HG03520 (cell line): ENCODE results near the gene KMT2A.
"Not testable (repeated sequence)": the region's sequence is repeated elsewhere in the genome, so short reads cannot be mapped to it uniquely, and the experiment has no call there.

Experiments
- ATAC-seq: cut with Tn5 transposase; IDR thresholded peaks from one replicate; pipeline ENCODE4 v1.9.1; 2021; ENCODE audit warnings: mild to moderate bottlenecking, moderate library complexity; ENCODE audit not compliant: unreplicated experiment

The KMT2A gene

GRCh38 chr11:118481238-118481637 lies 44.9 kb downstream of the KMT2A start:
- not testable (repeated sequence) for ATAC-seq

- ATAC-seq = no peak
These were observed 48.1 kb downstream of the KMT2A start for GRCh38 chr11:118484405-118484804.

GRCh38 chr11:118485273-118485672 lies 49.0 kb downstream of the KMT2A start:
- ATAC-seq = no peak

GRCh38 chr11:118488480-118489109 lies 52.3 kb downstream of the KMT2A start:
- no peak for ATAC-seq

- no peak for ATAC-seq
These were observed 54.7 kb downstream of the KMT2A start for GRCh38 chr11:118491041-118491440.

- no peak for ATAC-seq
These were observed 61.5 kb downstream of the KMT2A start for GRCh38 chr11:118497831-118498230.

GRCh38 chr11:118503216-118503615 lies 66.9 kb downstream of the KMT2A start:
- ATAC-seq = no peak

GRCh38 chr11:118511601-118512000 lies 75.3 kb downstream of the KMT2A start:
- ATAC-seq = no peak

GRCh38 chr11:118514103-118514502 lies 77.8 kb downstream of the KMT2A start:
- no peak for ATAC-seq

GRCh38 chr11:118519549-118519948 lies 83.3 kb downstream of the KMT2A start:
- no peak for ATAC-seq

- ATAC-seq = no peak
These were observed 85.6 kb downstream of the KMT2A start for GRCh38 chr11:118521892-118522311.

GRCh38 chr11:118522571-118523072 lies 86.3 kb downstream of the KMT2A start:
- no peak for ATAC-seq

- ATAC-seq = no peak
These were observed 88.1 kb downstream of the KMT2A start for GRCh38 chr11:118524356-118524755.

- no peak for ATAC-seq
These were observed 88.6 kb downstream of the KMT2A start for GRCh38 chr11:118524757-118525470.

- no peak for ATAC-seq
These were observed 90.4 kb downstream of the KMT2A start for GRCh38 chr11:118526688-118527087.

- no peak for ATAC-seq
These were observed 90.8 kb downstream of the KMT2A start, which contains the start of gene TTC36 for GRCh38 chr11:118527109-118527508. Gene TTC36 (plus strand): TSS chr11:118527474. CDS start chr11:118527495, 21 bp downstream.

GRCh38 chr11:118528511-118528910 lies 92.2 kb downstream of the KMT2A start:
- ATAC-seq = no peak

GRCh38 chr11:118529584-118530175 lies 93.4 kb downstream of the KMT2A start:
- no peak for ATAC-seq

GRCh38 chr11:118530180-118530682 lies 93.9 kb downstream of the KMT2A start:
- no peak for ATAC-seq

GRCh38 chr11:118530683-118531596 lies 94.6 kb downstream of the KMT2A start, which contains the start of gene TMEM25:
Gene TMEM25 (plus strand): TSS chr11:118531192. CDS start chr11:118531802, 610 bp downstream.
- peak; percentile 70 for ATAC-seq
